Activated gamma-delta T cell treated with anti-CD3 and anti-CD28 coated beads, Interleukin-2, amount 50 U/mL, for 16 hours (primary cell): ENCODE data around the gene UNC13D.
"Not testable (repeated sequence)": the region's sequence is repeated elsewhere in the genome, so short reads cannot be mapped to it uniquely, and the experiment has no call there.

Source experiments
- DNase-seq: peaks from one replicate; pipeline ENCODE4 v3.0.0-alpha.2; 2020; ENCODE audit warnings: low read depth

The UNC13D gene

GRCh38 chr17:75843577-75844529 is at the start of gene UNC13D:
UNC13D (minus strand) TSS chr17:75844404; CDS start chr17:75844337, 67 bp downstream.
- peak; percentile 51 for DNase-seq

- DNase-seq: no peak
Observed at GRCh38 chr17:75893305-75894048, 49.3 kb upstream of the UNC13D start.

- no peak for DNase-seq
Observed at GRCh38 chr17:75892556-75893224, 48.5 kb upstream of the UNC13D start.

GRCh38 chr17:75891605-75892555 is 47.7 kb upstream of the UNC13D start:
- DNase-seq: no peak

- DNase-seq: no peak
Observed at GRCh38 chr17:75891022-75891604, 46.9 kb upstream of the UNC13D start.

DNA sequence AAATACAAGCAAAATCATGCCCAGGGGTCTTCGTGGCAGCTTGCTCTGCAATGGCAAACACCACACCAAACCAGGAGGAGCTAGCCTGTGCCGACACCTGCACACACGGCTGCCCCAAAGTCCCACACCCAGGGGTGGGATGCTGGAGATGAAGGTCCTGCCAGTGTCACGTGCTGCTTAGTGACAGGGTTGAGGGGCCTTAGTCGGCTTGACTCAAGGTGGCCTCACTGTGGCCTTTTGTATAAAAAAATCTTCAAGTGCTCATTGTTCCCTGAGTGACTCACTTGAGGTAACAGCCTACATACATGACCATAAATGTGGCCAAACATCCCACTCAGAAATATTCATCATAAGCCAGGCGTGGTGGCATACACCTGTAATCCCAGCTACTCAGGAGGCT is 45.2 kb upstream of the UNC13D start:
- DNase-seq: no peak

GRCh38 chr17:75888484-75888883 is 44.3 kb upstream of the UNC13D start:
- no peak for DNase-seq

DNA sequence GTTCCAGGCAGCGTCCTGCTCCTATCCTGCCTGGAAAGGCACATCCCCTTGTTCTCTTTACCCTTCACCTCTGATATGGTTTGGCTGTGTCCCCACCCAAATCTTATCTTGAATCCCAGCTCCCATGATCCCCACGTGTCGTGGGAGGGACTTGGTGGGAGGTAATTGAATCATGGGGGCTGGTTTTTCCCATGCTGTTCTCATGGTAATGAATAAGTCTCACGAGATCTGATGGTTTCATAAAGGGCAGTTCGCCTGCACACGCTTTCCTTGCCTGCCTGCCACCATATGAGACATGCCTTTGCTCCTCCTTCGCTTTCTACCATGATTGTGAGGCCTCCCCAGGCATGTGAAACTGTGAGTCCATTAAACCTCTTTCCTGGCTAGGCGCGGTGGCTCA is 41.7 kb upstream of the UNC13D start:
- not testable (repeated sequence) for DNase-seq

- no peak for DNase-seq
Observed at GRCh38 chr17:75885431-75885830, 41.2 kb upstream of the UNC13D start.

DNA sequence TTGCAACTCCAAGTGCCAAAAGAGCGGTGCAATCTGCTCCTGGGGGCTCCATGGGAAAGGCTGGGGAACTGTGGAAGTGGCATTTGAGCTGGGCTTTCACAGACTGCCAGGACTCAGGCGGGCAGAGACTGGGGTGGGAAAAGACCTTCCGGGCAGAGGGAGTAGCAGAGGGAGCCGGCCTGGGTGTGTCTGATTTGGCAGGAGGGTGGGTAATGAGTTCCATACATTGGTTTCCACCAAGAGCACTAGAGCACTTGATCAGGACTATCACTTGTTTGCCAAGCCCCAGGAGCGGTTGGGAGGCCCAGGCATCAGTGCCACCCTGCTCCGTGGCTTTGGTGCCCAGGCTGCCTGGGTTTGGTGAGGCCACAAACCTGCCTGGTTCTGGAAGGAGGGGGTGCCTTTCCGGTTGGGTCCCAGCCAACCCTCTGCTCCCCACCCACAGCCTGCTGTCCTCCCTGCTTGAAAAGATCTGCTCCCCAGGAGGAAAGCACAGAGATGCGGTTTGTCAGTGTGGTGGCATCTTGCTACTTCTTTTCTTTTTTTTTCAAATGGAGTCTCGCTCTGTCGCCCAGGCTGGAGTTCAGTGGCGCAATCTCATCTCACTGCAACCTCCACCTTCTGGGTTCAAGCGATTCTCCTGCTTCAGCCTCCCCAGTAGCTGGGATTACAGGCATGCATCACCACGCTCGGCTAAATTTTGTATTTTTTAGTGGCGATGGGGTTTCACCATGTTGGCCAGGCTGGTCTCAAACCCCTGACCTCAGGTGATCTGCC is 37.7 kb upstream of the UNC13D start:
- no peak for DNase-seq

GRCh38 chr17:75880266-75880665 is 36.1 kb upstream of the UNC13D start:
- no peak for DNase-seq

DNA sequence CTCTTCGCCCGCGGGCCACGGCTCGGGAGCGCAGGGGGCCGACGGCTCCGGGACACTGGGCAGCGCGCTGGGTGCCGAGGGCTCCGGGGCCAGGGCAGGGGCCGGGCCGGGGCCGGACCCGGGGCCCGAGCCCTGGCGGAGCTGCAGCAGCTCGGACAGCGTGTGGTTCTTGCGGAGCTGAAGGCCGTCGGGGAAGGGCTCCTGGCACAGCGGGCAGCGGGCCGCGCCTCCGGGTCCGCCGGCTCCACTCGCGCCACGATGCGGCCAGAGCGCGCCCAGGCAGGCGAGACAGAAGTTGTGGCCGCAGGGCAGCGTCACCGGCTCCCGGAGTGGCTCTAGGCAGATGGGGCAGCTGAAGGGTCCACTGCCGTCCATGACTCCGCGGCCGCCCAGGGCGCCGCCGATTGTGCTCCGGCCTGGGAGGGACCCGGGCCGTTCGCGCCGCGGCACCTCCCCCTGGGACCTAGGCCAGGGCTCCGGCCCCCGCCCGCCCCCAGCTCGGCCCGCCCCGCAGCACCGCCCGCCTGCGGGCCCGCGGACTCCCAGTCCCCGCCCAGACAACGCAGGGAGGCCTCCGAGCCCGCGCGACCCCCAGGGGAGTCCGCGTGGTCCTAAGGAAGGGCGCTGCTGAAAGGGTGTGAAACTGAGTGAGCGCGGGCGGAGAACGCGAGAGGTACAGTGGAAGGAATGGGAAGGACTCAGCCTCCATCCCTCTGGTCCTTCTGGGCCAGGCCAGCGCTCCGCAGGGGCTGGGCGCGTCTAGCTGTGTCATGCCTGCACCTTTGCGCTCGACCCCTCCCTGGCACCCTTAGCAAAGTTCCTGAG is 34.2 kb upstream of the UNC13D start, which contains the start of gene TRIM47:
Gene TRIM47 (minus strand): TSS at position 408 of the 825 bp plus-strand sequence. CDS start 33 bp downstream, at position 375.
- no peak for DNase-seq

GRCh38 chr17:75877752-75878173 is 33.6 kb upstream of the UNC13D start:
- peak; percentile 51 for DNase-seq

DNA sequence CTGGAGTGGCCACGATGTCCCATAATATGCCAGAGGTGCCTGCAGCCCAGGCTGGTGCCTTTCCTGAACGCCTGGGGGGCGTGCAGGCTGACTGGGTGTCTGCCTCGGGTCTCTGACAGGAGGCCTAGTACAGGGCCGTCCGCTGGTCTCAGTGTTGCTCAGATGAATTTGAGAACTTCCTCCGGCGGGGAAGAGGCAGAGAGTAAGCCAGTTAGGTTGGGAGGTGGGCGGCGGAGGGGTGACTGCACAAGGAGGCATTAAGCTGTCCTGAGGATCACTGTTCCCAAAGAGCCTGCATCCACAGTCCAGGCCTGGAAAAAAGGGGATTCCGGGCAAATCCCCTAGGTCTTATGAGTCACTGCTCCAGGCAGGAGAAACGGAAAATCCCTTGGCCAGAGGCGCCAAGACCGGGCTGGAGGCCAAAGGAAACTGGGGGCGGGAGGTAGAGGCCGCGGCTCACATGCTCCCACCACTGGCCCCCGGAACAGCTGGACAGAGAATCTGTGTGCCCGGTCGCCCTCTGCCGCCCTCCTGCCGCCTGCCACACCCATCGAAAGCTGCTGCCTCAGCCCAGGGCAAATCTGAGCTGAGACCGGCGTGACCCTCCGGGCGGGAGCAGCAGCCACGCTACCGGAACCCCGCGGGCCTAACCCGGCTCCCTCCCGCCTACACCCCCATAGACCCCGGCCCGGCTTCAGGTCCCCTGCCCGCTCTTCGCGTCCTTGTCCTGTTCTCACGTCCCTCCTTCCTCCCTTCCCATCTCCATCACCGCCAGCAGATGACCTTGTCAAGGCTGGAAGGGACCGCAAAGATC is 32.9 kb upstream of the UNC13D start:
- no peak for DNase-seq

- DNase-seq: peak; percentile 62
Observed at GRCh38 chr17:75876190-75876937, 32.2 kb upstream of the UNC13D start.

DNA sequence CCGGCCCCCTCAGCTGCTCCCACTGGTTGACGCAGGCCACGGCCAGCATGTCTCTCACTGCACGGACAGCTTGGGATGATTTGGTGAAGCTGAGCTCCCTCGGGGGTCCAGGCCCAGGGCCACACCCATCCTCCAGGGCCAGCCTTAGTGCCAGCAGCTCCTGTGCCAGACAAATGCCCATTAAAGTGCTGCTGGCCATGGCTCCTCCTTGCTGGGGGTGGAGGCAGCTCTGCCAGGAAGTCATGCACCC is 31.7 kb upstream of the UNC13D start:
- no peak for DNase-seq

- DNase-seq: no peak
Observed at GRCh38 chr17:75875182-75875939, 31.2 kb upstream of the UNC13D start.
